Measurements from ENCODE around the gene CAPS2.

CAPS2 gene

GRCh38 chr12:75305412-75306332, 24.5 kb downstream of the CAPS2 start:
- DNase-seq (ENCODE audit: low read depth in 3 of 3) = no peak

DNA sequence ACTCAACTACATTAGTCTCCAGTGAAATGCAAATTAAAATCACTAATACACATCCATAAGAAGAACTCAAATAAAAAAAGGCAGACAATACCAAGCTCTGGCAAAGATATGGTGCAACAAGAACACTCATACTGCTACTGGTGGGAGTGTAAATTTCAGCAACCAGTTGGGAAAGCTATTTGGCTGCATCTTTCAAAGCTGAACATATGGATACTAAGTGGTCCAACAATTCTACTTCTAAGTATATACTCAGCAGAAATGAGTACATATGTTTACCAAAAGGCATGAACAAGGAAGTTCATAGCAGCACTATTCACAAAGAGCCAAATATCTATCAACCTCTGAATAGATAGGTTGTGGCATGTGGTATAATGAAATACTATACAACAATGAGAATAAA, 27.3 kb downstream of the CAPS2 start:
- DNase-seq (ENCODE audit: low read depth in 3 of 3) = no peak

GRCh38 chr12:75302225-75302624, 27.9 kb downstream of the CAPS2 start:
- no peak for DNase-seq (ENCODE audit: low read depth in 3 of 3)

- no peak for DNase-seq (ENCODE audit: low read depth in 3 of 3)
These were observed 35.3 kb downstream of the CAPS2 start for GRCh38 chr12:75294797-75295196.

DNA sequence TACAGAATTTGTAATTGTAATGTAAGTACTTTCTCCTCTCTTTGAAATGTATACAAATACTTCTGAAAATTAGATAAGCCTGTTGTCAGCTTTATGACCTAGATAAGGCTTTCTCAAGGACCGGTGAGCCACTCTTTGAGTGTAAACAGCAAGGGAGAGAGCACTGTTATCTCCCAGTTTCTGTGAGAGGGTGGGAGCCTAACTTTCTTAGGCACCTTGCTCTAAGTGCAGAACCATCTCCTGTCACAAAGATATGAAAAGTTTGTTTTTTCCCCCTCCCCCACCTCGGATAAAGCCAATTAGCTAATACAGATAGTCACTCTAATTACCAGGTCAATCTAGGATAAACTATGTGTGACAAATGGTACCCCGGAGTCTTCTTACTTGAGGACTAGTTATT, 35.8 kb downstream of the CAPS2 start:
- no peak for DNase-seq (ENCODE audit: low read depth in 3 of 3)

- DNase-seq (ENCODE audit: low read depth in 3 of 3) = no peak
These were observed 39.1 kb downstream of the CAPS2 start for GRCh38 chr12:75291014-75291413.

DNA sequence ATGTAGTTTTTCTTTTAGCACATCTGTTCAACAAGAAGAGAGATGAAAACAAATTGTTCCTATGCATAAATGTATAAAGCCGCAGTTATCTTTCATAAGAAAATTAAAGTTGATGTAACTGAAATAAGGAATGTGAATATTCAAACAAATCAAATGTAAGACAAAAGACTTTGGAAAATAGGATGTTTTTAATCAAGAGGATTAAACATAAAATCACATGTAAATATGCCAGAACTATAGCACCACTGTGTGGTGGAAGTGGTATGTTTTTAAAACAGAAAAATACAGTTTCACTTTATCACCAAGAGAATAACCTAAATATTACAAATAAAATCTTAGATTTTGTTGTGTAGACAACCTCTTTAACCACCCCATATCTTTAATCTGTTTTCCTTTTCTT, 40.4 kb downstream of the CAPS2 start:
- DNase-seq (ENCODE audit: low read depth in 3 of 3) = no peak

DNA sequence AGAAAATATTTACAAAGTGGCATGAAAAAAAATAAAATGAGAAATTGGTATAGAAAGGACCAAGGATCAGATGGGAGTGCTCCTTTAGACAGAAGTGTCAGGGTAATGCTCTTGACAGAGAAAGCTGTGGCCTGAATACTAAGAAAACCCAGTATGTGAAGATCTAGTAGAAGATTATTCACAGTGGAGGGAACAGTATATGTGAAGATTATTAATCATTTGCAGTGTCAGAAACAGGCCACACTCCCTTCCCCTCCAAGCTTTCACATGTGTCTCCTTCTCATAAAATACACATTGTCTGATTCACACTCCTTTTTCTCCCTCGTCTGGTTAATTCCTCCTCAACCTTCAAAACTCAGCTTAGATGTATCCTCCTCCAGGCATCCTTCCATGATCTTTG, 41.3 kb downstream of the CAPS2 start:
- DNase-seq (ENCODE audit: low read depth in 3 of 3) = no peak

- DNase-seq (ENCODE audit: low read depth in 3 of 3) = no peak
These were observed 54.4 kb downstream of the CAPS2 start for GRCh38 chr12:75275702-75276101.

DNA sequence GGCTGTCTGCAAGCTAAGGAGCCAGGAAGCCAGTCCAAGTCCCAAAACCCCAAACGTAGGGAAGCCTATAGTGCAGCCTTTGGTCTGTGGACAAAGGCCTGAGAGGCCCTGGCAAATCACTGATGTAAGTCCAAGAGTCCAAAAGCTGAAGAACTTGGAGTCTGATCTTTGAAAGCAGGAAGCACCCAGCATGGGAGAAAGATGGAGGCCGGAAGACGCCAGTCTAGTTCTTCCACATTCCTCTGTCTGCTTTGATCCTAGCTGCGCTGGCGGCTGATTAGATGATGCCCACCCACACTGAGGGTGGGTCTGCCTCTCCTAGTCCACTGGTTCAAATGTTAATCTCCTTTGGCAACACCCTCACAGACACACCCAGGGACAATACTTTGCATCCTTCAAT, 58.5 kb downstream of the CAPS2 start:
- no peak for DNase-seq (ENCODE audit: low read depth in 3 of 3)

- no peak for DNase-seq (ENCODE audit: low read depth in 3 of 3)
These were observed 60.0 kb downstream of the CAPS2 start for GRCh38 chr12:75270157-75270556.

DNA sequence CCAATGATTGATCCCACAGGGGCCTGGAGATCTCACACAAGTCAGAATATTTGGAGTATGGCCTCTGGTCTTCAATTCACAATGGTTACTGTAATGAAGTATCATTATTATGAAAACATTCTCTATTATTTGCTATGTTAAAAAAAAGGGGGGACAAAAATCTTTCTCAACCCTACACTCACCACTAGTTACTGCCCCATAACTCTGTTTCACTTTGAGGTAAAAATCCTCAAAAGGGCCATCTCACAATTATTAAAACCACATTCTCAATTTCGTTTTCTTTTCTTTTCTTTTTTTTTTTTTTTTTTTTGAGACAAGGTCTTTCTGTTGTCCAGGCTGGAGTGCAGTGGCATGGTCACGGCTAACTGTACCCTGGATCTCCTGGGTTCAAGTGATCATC, 60.9 kb downstream of the CAPS2 start:
- DNase-seq (ENCODE audit: low read depth in 3 of 3) = no peak

GRCh38 chr12:75260316-75260715, 69.8 kb downstream of the CAPS2 start:
- DNase-seq (ENCODE audit: low read depth in 3 of 3) = no peak

DNA sequence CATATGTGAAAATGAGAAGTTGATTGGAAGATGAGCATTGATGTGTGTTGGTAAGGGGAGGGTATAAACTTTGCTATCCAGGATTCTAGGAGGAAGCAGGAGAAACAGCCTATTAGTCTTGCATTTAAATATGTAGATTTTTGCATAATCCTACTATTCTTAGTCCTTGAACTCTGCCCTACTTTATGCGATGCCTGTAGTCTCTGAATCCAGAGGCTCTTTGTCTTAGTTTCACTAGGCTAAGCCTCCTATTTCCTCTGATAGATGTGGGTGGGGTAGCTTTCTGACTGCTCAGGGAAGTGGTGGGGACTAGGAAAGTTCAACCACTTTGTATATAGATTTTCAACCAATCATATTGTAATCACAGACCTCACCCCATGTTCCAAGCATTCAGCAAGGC, 71.0 kb downstream of the CAPS2 start:
- no peak for DNase-seq (ENCODE audit: low read depth in 3 of 3)

- no peak for DNase-seq (ENCODE audit: low read depth in 3 of 3)
These were observed 72.6 kb downstream of the CAPS2 start for GRCh38 chr12:75257510-75257909.

- DNase-seq (ENCODE audit: low read depth in 3 of 3) = no peak
These were observed 85.0 kb downstream of the CAPS2 start for GRCh38 chr12:75245108-75245507.

GRCh38 chr12:75239987-75240386, 90.1 kb downstream of the CAPS2 start:
- DNase-seq (ENCODE audit: low read depth in 3 of 3) = no peak

GRCh38 chr12:75236206-75236605, 93.9 kb downstream of the CAPS2 start:
- no peak for DNase-seq (ENCODE audit: low read depth in 3 of 3)

GRCh38 chr12:75227132-75227531, 103.0 kb downstream of the CAPS2 start:
- DNase-seq (ENCODE audit: low read depth in 3 of 3) = no peak
